GM19023 (cell line): ENCODE data around the gene ARMC5.
A peak's percentile ranks its signal among the peaks of the same experiment; 100 is the strongest.
"Not testable (repeated sequence)": the region's sequence is repeated elsewhere in the genome, so short reads cannot be mapped to it uniquely, and the experiment has no call there.

Source experiments
- ATAC-seq: cut with Tn5 transposase; IDR thresholded peaks from one replicate; pipeline ENCODE4 v1.9.1; 2021; ENCODE audit warnings: mild to moderate bottlenecking, moderate library complexity; ENCODE audit not compliant: unreplicated experiment

Gene ARMC5

GRCh38 chr16:31476303-31477219, 17.3 kb downstream of the ARMC5 start:
- ATAC-seq, result peak; percentile 38

GRCh38 chr16:31477220-31478216, 18.2 kb downstream of the ARMC5 start:
- peak; percentile 28 for ATAC-seq

- ATAC-seq, result no peak
These were observed 19.7 kb downstream of the ARMC5 start for GRCh38 chr16:31478956-31479355.

- no peak for ATAC-seq
These were observed 20.4 kb downstream of the ARMC5 start for GRCh38 chr16:31479751-31480150.

GRCh38 chr16:31480851-31481536, 21.7 kb downstream of the ARMC5 start:
- ATAC-seq, result no peak

- ATAC-seq, result no peak
These were observed 23.8 kb downstream of the ARMC5 start, which contains the start of gene SLC5A2 for GRCh38 chr16:31483081-31483480. TSS of gene SLC5A2 (plus strand) at chr16:31483123. CDS start at chr16:31483137, 14 bp downstream.

DNA sequence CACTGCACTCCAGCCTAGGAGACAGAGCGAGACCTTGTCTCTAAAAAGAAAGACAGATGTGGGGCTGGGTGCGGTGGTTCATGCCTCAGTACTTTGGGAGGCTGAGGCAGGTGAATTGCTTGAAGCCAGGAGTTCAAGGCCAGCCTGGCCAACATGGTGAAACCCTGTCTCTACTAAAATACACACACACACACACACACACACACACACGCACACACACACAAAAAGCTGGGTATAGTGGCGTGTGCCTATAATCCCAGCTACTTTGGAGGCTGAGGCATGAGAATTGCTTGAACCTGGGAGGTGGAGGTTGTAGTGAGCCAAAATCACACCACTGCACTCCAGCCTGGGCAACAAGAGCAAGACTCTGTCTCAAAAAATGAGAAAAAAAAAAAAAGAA, 24.7 kb downstream of the ARMC5 start:
- not testable (repeated sequence) for ATAC-seq

GRCh38 chr16:31484491-31485171, 25.3 kb downstream of the ARMC5 start:
- no peak for ATAC-seq

- no peak for ATAC-seq
These were observed 26.3 kb downstream of the ARMC5 start for GRCh38 chr16:31485571-31485970.

DNA sequence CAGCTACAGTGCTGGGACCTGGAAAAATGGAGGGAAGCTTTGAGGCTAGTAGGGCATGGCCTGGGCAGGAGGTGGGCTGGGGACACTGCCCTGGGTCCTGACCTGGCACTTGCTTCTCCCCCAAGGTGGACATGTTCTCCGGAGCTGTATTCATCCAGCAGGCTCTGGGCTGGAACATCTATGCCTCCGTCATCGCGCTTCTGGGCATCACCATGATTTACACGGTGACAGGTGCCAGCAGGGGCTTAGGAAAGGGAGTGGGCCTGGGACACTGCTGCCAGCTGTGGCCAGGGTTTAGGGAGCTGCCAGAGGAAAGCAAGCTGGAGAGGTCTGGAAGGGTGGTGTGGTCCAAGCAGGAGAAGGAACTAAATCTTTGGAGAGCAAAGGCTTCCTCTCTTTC, 26.7 kb downstream of the ARMC5 start:
- ATAC-seq, result no peak

DNA sequence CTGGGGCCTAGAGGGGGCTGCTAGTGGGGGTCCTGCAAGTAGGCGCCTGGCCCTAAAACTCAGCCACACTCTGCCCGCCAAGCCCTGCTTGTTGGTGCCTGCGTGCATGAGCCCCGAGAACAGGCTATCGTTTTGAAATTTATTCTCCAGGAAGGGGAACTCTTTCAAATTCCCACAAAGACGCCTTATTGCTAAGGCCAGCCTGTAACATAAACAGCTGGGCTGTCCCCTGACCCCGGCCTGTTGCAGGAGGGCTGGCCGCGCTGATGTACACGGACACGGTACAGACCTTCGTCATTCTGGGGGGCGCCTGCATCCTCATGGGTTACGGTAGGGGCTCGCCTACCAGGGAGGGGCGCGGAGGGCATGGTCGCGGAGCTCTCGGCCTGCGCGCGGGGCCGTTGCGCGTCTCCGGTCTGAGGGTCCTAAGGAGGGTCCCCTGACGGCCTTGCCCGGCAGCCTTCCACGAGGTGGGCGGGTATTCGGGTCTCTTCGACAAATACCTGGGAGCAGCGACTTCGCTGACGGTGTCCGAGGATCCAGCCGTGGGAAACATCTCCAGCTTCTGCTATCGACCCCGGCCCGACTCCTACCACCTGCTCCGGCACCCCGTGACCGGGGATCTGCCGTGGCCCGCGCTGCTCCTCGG, 27.9 kb downstream of the ARMC5 start:
- peak; percentile 3 for ATAC-seq

DNA sequence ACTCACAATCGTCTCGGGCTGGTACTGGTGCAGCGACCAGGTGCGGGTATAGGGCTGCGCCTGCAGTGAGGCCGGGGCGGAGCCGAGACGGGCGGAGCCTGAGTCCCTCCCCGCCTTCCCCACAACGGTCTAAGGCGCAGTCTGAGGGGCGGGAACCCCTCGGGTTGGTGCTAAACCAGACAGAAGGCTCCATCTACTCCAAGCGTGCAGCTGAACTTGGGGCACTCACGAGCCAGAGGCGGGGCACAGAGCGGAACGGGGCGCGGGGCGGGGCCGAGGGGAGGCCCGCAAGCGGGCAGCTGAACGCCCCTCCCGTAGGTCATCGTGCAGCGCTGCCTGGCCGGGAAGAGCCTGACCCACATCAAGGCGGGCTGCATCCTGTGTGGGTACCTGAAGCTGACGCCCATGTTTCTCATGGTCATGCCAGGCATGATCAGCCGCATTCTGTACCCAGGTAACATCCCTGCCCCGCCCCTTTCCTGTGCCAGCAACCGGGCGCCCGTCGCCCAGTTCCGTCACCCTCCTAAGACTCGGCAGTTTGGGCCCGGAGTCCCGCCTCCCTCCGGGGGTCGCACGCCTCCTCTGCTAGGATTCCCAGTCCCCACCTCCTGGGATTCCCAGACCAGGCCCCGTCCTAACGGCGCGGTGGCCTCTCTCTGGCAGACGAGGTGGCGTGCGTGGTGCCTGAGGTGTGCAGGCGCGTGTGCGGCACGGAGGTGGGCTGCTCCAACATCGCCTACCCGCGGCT, 28.6 kb downstream of the ARMC5 start:
- ATAC-seq, result peak; percentile 87

DNA sequence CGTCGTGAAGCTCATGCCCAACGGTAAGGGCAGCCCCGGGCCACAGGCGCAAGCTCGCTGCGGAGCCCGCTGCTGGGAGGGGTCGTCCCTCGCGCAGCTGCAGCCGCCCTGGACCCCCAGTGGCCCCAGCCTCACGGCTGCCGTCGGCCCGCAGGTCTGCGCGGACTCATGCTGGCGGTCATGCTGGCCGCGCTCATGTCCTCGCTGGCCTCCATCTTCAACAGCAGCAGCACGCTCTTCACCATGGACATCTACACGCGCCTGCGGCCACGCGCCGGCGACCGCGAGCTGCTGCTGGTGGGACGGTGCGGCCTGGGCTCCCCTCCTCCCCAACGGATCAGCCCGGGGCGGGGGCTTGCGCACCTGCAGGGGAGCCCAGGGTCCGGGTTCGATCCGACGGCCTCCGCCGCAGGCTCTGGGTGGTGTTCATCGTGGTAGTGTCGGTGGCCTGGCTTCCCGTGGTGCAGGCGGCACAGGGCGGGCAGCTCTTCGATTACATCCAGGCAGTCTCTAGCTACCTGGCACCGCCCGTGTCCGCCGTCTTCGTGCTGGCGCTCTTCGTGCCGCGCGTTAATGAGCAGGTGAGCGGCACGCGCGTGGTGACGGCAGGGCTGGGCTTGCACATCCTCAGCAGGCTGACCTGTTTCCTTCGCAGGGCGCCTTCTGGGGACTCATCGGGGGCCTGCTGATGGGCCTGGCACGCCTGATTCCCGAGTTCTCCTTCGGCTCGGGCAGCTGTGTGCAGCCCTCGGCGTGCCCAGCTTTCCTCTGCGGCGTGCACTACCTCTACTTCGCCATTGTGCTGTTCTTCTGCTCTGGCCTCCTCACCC, 29.4 kb downstream of the ARMC5 start:
- no peak for ATAC-seq

GRCh38 chr16:31489298-31489564, 29.9 kb downstream of the ARMC5 start:
- no peak for ATAC-seq

DNA sequence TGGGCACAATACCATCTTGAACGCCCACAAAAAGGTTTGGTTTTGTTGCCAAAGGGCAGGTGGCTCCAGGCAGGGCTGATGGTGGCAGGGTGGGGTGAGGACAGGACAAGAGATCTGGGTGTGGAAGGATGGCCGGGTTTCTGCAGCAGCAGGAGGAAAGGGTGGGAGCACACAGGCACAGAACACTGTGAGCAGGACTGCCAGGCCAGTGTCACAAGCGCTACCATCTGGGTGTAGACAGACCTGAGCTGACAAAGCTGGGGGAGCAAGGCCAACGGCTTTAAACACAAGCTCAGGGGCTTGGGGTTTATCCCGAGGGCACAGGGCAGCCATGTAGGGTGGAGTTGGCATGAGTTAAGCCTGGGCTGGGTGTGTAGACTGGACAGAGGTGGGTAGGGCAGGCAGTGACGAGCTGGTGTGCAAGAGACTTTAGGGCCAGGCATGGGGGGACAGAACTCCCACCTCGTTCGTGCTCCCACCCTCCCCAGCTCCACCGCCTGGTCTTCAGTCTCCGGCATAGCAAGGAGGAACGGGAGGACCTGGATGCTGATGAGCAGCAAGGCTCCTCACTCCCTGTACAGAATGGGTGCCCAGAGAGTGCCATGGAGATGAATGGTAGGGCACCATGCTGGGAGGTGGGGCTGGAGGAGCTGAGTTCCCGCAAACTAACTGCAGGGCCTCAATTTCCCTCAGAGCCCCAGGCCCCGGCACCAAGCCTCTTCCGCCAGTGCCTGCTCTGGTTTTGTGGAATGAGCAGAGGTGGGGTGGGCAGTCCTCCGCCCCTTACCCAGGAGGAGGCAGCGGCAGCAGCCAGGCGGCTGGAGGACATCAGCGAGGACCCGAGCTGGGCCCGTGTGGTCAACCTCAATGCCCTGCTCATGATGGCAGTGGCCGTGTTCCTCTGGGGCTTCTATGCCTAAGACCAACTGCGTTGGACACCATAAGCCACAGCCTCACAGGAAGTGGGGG, 30.6 kb downstream of the ARMC5 start:
- no peak for ATAC-seq

DNA sequence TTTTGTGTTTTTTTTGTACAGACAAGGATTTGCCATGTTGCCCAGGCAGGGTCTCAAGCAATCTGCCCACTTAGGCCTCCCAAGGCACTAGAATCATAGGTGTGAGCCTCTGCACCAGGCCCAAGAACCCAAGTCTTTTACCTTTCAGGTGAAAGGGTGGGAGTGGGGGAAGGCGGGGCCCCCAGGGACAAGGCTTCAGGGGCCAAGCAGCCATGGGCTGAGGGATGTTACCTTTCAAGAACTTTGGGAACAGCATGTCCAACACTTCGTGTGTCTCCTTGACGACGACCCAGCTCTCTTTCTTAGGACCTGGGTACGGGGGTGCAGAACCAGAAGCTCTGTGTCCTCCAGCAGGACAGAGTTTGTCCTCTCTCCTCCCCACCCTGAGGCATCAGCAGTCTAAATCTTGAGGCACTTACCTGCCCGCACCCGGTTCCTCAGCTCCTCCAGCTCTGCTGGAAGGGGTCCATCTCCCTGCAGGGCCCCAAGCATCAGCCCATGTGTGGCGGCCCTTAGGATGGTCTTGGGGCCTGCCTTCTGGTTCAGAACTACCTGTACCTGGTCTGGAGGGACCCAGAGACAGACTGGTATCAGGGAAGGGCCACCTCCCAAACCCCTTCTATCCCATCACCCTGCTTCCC, 32.6 kb downstream of the ARMC5 start:
- ATAC-seq, result no peak
